IPS-18a (cell line): ENCODE results near the gene BID.

Experiments
- H3K27ac ChIP-seq: one replicate; pipeline ENCODE4 v1.5.1; 2013; ENCODE audit warnings: low read length
- H3K27me3 ChIP-seq: one replicate; pipeline ENCODE4 v1.6.1; 2013; ENCODE audit warnings: mild to moderate bottlenecking, low read length; ENCODE audit not compliant: control insufficient read depth, insufficient read depth
- H3K36me3 ChIP-seq: one replicate; pipeline ENCODE4 v1.6.1; 2013; ENCODE audit warnings: low read depth, low read length; ENCODE audit not compliant: control insufficient read depth
- H3K4me1 ChIP-seq: one replicate; pipeline ENCODE4 v1.6.1; 2013; ENCODE audit warnings: low read depth, low read length; ENCODE audit not compliant: control insufficient read depth
- H3K4me3 ChIP-seq: one replicate; pipeline ENCODE4 v1.5.1; 2013; ENCODE audit warnings: low read length
- H3K9ac ChIP-seq: one replicate; pipeline ENCODE4 v1.6.1; 2013; ENCODE audit warnings: mild to moderate bottlenecking, low read length, moderate library complexity
- H3K9me3 ChIP-seq: one replicate; pipeline ENCODE4 v1.6.1; 2013; ENCODE audit warnings: low read depth, low read length; ENCODE audit not compliant: control insufficient read depth

The BID gene

GRCh38 chr22:17738386-17739128 lies 35.7 kb downstream of the BID start:
- Histone ChIP-seq H3K4me3 (no peak overlapping the region), H3K9ac (no peak overlapping the region), H3K36me3 (peaks cover 13% of the 10 kb centered on the region), H3K4me1 (no peaks in the 10 kb centered on the region), H3K27ac (no peak overlapping the region), H3K9me3 (no peaks in the 10 kb centered on the region), H3K27me3 (no peaks in the 10 kb centered on the region)

GRCh38 chr22:17734187-17734586 lies 40.1 kb downstream of the BID start:
- Histone ChIP-seq H3K27me3 (no peaks in the 10 kb centered on the region), H3K36me3 (peaks cover 27% of the 10 kb centered on the region), H3K4me3 (no peak overlapping the region), H3K9me3 (no peaks in the 10 kb centered on the region), H3K27ac (no peak overlapping the region), H3K4me1 (no peaks in the 10 kb centered on the region), H3K9ac (no peak overlapping the region)

GRCh38 chr22:17733466-17733865 lies 40.8 kb downstream of the BID start:
- Histone ChIP-seq H3K36me3 (peaks cover 27% of the 10 kb centered on the region), H3K27ac (no peak overlapping the region), H3K27me3 (no peaks in the 10 kb centered on the region), H3K9ac (no peak overlapping the region), H3K9me3 (no peaks in the 10 kb centered on the region), H3K4me1 (no peaks in the 10 kb centered on the region), H3K4me3 (no peak overlapping the region)

GRCh38 chr22:17732251-17732854 lies 41.9 kb downstream of the BID start:
- H3K27me3 ChIP-seq, result no peaks in the 10 kb centered on the region
- H3K27ac ChIP-seq, result no peak overlapping the region
- H3K9me3 ChIP-seq, result no peaks in the 10 kb centered on the region
- no peaks in the 10 kb centered on the region for H3K4me1 ChIP-seq
- no peak overlapping the region for H3K4me3 ChIP-seq
- no peak overlapping the region for H3K9ac ChIP-seq
- H3K36me3 ChIP-seq, result peaks cover 28% of the 10 kb centered on the region

- no peaks in the 10 kb centered on the region for H3K27me3 ChIP-seq
- H3K36me3 ChIP-seq, result peaks cover 33% of the 10 kb centered on the region
- no peaks in the 10 kb centered on the region for H3K9me3 ChIP-seq
- no peak overlapping the region for H3K9ac ChIP-seq
- no peak overlapping the region for H3K27ac ChIP-seq
- H3K4me3 ChIP-seq, result no peak overlapping the region
- no peaks in the 10 kb centered on the region for H3K4me1 ChIP-seq
Measured at GRCh38 chr22:17729561-17729960, 44.7 kb downstream of the BID start.

- Histone ChIP-seq H3K36me3 (peaks cover 28% of the 10 kb centered on the region), H3K27ac (no peak overlapping the region), H3K9me3 (no peaks in the 10 kb centered on the region), H3K9ac (no peak overlapping the region), H3K27me3 (no peaks in the 10 kb centered on the region), H3K4me3 (no peak overlapping the region), H3K4me1 (no peaks in the 10 kb centered on the region)
Measured at GRCh38 chr22:17728786-17729185, 45.5 kb downstream of the BID start.

GRCh38 chr22:17726928-17727897 lies 47.1 kb downstream of the BID start:
- Histone ChIP-seq H3K9me3 (no peaks in the 10 kb centered on the region), H3K4me3 (no peak overlapping the region), H3K36me3 (peaks cover 23% of the 10 kb centered on the region), H3K9ac (no peak overlapping the region), H3K27ac (no peak overlapping the region), H3K4me1 (no peaks in the 10 kb centered on the region), H3K27me3 (no peaks in the 10 kb centered on the region)

GRCh38 chr22:17726006-17726927 lies 48.0 kb downstream of the BID start:
- no peak overlapping the region for H3K27ac ChIP-seq
- no peak overlapping the region for H3K4me3 ChIP-seq
- H3K27me3 ChIP-seq, result no peaks in the 10 kb centered on the region
- no peak overlapping the region for H3K9ac ChIP-seq
- H3K4me1 ChIP-seq, result no peaks in the 10 kb centered on the region
- H3K36me3 ChIP-seq, result peaks cover 23% of the 10 kb centered on the region
- H3K9me3 ChIP-seq, result no peaks in the 10 kb centered on the region

- H3K9ac ChIP-seq, result no peak overlapping the region
- no peak overlapping the region for H3K27ac ChIP-seq
- H3K4me3 ChIP-seq, result no peak overlapping the region
- H3K9me3 ChIP-seq, result no peaks in the 10 kb centered on the region
- H3K36me3 ChIP-seq, result peaks cover 23% of the 10 kb centered on the region
- H3K27me3 ChIP-seq, result no peaks in the 10 kb centered on the region
- no peaks in the 10 kb centered on the region for H3K4me1 ChIP-seq
Measured at GRCh38 chr22:17725500-17725796, 48.8 kb downstream of the BID start.

GRCh38 chr22:17724678-17725499 lies 49.4 kb downstream of the BID start:
- Histone ChIP-seq H3K27ac (no peak overlapping the region), H3K4me1 (no peaks in the 10 kb centered on the region), H3K27me3 (no peaks in the 10 kb centered on the region), H3K36me3 (peaks cover 20% of the 10 kb centered on the region), H3K9ac (no peak overlapping the region), H3K9me3 (no peaks in the 10 kb centered on the region), H3K4me3 (no peak overlapping the region)
